ENCODE measurements around the gene BMP6.

GRCh38 chr6:7794509-7794908 lies 68.6 kb downstream of the BMP6 start:
- no peak for TF ChIP-seq CTCF (IDR thresholded peaks at IDR 0.05)
- TF ChIP-seq POLR2A (IDR thresholded peaks at IDR 0.05) = no peak

Data from heart left ventricle (tissue), 13 donors.